GM06990 (cell line): ENCODE measurements around the gene DNMT3A.

Source experiments
- DNase-seq: peaks from one replicate; pipeline ENCODE4 v3.0.0-alpha.2; 2011; ENCODE audit not compliant: insufficient read length; ENCODE audit errors: extremely low read depth
- H3K27me3 ChIP-seq: replicated peaks from 2 replicates; pipeline ENCODE4 v1.6.0; 2011; ENCODE audit warnings: low read length; ENCODE audit not compliant: control insufficient read depth, insufficient read depth
- H3K36me3 ChIP-seq: 2 replicates; pipeline ENCODE4 v1.5.1; 2011; ENCODE audit warnings: low read length; ENCODE audit not compliant: control insufficient read depth, insufficient read depth
- H3K4me3 ChIP-seq: replicated peaks from 2 replicates; pipeline ENCODE4 v1.5.1; 2011; ENCODE audit warnings: low read depth, mild to moderate bottlenecking, control low read depth, low read length
- CTCF ChIP-seq: IDR thresholded peaks from 2 replicates; pipeline ENCODE4 v1.5.1; 2011; ENCODE audit warnings: low read length, control low read depth, mild to moderate bottlenecking, inconsistent platforms; ENCODE audit not compliant: insufficient read depth, poor library complexity, severe bottlenecking

The DNMT3A gene

DNA sequence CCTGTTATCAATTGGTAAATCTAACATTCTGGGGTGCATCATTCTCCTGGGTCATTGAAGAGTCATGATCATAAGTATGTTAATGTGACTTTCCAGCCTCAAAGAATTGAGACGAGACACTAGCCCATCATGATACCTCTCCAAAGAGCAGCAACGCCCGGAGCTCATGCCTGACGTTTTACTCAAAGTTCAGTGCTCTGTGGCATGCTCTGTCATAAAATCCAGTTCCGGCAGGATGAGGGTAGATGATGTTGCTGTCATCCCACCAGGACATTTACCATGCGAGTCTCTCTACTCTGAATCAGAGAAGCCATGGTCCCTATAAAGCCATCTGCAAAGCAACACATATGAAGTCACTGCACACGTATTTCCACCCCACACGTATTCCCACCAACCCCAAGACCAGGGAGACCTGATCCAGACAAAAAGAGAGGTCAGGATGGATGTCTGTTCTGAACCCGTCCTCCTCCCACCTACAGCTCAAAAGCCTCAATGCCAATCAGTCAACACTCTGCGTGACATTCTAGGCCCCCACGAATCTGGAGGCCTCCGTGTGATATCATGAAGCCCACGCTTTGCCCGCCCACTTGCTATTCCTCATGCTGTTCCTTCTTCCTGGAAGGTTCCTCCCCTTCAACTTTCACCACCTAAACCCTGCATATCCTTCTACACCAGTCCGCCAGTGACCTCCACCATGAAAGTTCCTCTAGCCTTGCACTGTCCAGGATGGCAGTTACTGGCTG is 85.8 kb downstream of the DNMT3A start:
- H3K27me3 ChIP-seq = no peaks in the 10 kb centered on the region
- H3K36me3 ChIP-seq = peaks cover 5% of the 10 kb centered on the region
- no peak for DNase-seq
- TF ChIP-seq CTCF = no peak
- H3K4me3 ChIP-seq = no peak overlapping the region

DNA sequence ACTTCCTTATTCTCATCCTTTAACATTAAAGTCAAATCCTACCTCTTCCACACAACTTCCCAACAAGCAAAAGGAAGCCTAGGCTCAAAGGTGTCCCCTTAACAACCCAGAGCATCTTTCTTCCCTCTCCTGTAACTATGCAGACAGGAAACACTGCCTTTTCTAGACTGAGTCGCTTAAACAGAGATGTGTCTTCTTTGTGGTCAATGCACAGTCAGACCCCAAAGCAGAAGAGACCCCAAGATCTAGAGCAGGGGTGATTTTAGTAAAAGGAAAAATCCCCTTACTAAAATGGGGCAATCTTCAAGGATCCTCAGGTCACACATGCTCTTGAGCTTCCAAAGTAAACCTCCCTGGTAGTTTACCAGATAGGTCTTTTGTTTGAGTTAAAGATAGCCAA is 86.8 kb downstream of the DNMT3A start:
- TF ChIP-seq CTCF = no peak
- no peaks in the 10 kb centered on the region for H3K27me3 ChIP-seq
- DNase-seq = no peak
- H3K4me3 ChIP-seq = no peak overlapping the region
- H3K36me3 ChIP-seq = peaks cover 5% of the 10 kb centered on the region

DNA sequence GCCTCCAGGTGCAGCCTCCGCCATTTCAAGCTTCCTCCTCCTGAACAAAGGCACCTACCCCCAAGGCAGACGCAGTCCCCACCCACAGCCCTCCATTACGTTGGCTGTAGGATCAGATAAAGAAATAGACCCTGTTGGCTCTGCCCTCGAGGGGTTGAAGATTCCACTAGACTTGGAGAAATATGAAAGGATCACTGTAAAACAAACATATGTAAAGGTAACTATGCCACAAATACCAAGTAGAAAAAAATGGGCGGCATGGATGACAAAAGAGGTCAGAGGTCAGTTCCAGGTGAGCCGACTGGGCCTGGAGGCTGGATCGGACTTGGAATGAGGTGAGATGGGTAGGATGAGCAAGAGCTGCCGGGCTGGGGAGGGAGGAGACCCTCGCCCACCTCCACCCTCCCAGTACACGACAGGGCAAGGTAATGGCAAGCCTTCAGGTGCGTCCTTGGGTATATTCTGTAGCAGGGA is 88.5 kb downstream of the DNMT3A start:
- Histone ChIP-seq H3K36me3 (peaks cover 5% of the 10 kb centered on the region), H3K27me3 (no peaks in the 10 kb centered on the region), H3K4me3 (no peak overlapping the region)
- DNase-seq = no peak
- TF ChIP-seq CTCF = no peak

- Histone ChIP-seq H3K27me3 (no peaks in the 10 kb centered on the region), H3K4me3 (peak overlapping the region; percentile 58), H3K36me3 (peaks cover 4% of the 10 kb centered on the region)
- no peak for DNase-seq
- no peak for TF ChIP-seq CTCF
Measured at GRCh38 chr2:25252291-25253152, 89.2 kb downstream of the DNMT3A start.

DNA sequence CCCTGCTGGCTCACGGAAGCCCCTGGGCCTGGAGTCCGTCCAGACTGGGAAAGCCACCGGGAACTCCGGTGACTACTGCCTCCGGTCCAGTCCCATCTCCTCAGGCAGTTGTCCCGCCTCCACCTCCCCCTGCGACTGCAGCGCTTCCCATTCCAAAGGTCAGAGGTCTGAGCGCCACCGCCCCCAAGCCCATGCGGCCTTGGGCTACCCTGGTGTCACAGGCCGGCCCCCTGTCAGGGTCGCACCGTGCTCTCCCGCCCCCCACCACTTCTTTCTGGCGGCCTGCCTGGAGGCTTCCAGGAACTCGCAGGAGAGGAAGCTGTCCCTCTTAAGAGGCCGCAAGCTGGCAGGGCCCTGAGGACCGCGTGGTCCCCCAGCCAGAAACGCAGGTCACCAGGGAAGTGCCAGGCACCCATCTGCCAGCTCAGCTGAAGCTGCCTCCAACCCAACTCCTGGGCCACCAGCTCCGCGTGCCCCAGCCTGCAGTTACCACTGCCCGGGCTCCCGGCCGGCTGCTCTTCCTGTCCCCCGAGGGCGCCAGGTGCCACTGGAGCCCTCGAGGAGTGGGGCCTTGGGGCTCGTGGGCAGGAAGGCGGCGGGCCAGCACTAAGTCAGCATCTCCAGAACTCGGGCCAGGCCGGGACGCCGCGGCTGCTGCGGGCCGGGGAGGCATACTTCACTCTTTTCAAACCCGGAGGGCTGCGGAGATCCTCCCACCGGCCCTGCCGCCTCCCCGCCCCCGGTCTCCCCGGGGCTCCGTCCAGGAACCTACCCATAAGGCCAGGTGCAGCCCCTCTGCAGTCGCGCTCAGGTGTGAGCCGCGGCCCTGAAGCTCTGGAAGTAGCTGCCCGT is 90.1 kb downstream of the DNMT3A start:
- no peak for TF ChIP-seq CTCF
- DNase-seq = peak; percentile 69
- Histone ChIP-seq H3K4me3 (peak overlapping the region; percentile 58), H3K36me3 (peaks cover 6% of the 10 kb centered on the region), H3K27me3 (no peaks in the 10 kb centered on the region)
